DND-41 (cell line): ENCODE data around the gene GC.

Experiments
- ATAC-seq: fragments of 200-7000 bp; cut with Tn5 transposase; 3 replicates; pipeline ENCODE4 v1.9.1; 2021; ENCODE audit warnings: low read depth; ENCODE audit not compliant: insufficient read depth
- DNase-seq: peaks from one replicate; pipeline ENCODE4 v3.0.0-alpha.2; 2020
- H2AFZ ChIP-seq: 2 replicates; pipeline ENCODE4 v1.6.0; 2012; ENCODE audit warnings: low read depth, low read length
- H3K27ac ChIP-seq: 2 replicates; pipeline ENCODE4 v1.5.1; 2012; ENCODE audit warnings: low read length, inconsistent platforms
- H3K27me3 ChIP-seq: fragments of 200-600 bp; sonication (generic); 2 replicates; pipeline ENCODE4 v1.6.0; 2012; ENCODE audit warnings: low read length, mild to moderate bottlenecking, inconsistent platforms; ENCODE audit not compliant: insufficient read depth, poor library complexity
- H3K36me3 ChIP-seq: 2 replicates; pipeline ENCODE4 v1.5.1; 2012; ENCODE audit warnings: low read length, inconsistent platforms; ENCODE audit not compliant: insufficient read depth
- H3K4me1 ChIP-seq: 2 replicates; pipeline ENCODE4 v1.5.1; 2012; ENCODE audit warnings: mild to moderate bottlenecking, low read length; ENCODE audit not compliant: insufficient read depth
- H3K4me2 ChIP-seq: 2 replicates; pipeline ENCODE4 v1.6.0; 2012; ENCODE audit warnings: mild to moderate bottlenecking, moderate library complexity, low read length, inconsistent platforms; ENCODE audit not compliant: insufficient read depth
- H3K4me3 ChIP-seq, 2 experiments: fragments of 200-600 bp in 1 of 2; shearing (Covaris generic) in 1 of 2; 2 replicates each; pipeline ENCODE4 v1.5.1; 2012 to 2016; ENCODE audit warnings: inconsistent platforms in 2 of 2, low read length in 2 of 2, mild to moderate bottlenecking in 2 of 2, low read depth in 1 of 2, moderate library complexity in 1 of 2
- H3K79me2 ChIP-seq: 2 replicates; pipeline ENCODE4 v1.6.0; 2012; ENCODE audit warnings: low read length, inconsistent platforms; ENCODE audit not compliant: insufficient read depth
- H3K9ac ChIP-seq: 2 replicates; pipeline ENCODE4 v1.6.0; 2012; ENCODE audit warnings: low read depth, mild to moderate bottlenecking, inconsistent platforms, low read length, moderate library complexity
- H3K9me3 ChIP-seq: 2 replicates; pipeline ENCODE4 v1.5.1; 2012; ENCODE audit warnings: low read length, moderate library complexity, mild to moderate bottlenecking, inconsistent platforms; ENCODE audit not compliant: insufficient read depth, severe bottlenecking
- H4K20me1 ChIP-seq: 2 replicates; pipeline ENCODE4 v1.6.0; 2012; ENCODE audit warnings: low read length; ENCODE audit not compliant: insufficient read depth
- EZH2 ChIP-seq: IDR thresholded peaks from 3 replicates; pipeline ENCODE4 v1.6.1; 2012; ENCODE audit warnings: borderline replicate concordance, low read depth, mild to moderate bottlenecking, moderate library complexity, low read length, inconsistent platforms; ENCODE audit not compliant: severe bottlenecking
- TF ChIP-seq, protein P1 (sequence below): IDR thresholded peaks from 2 replicates; pipeline ENCODE4 v1.5.1; 2012; ENCODE audit warnings: borderline replicate concordance, low read length, moderate library complexity, mild to moderate bottlenecking; ENCODE audit not compliant: poor library complexity, severe bottlenecking; ENCODE audit errors: extremely low read depth

The GC gene

DNA sequence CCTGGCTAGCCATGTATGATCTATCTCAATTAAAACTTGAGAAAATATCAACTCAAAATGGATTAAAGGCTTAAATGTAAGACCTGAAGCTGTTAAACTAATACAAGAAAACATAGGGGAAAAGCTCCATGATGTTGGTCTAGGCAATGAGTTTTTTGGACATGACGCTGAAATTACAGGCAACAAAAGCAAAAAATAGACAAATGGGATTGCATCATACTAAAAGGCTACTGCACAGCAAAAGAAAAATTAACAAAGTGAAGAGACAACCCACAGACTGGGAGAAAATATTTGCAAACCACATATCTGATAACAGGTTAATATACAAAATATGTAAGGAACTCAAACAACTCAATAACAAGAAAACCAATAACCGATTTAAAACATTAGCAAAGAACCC lies 8.4 kb downstream of the GC start:
- no peak overlapping the region for H3K9ac ChIP-seq
- H3K9me3 ChIP-seq: no peaks in the 10 kb centered on the region
- H2AFZ ChIP-seq: no peak overlapping the region
- H3K4me3 ChIP-seq: no peak overlapping the region
- TF ChIP-seq, protein P1, sequence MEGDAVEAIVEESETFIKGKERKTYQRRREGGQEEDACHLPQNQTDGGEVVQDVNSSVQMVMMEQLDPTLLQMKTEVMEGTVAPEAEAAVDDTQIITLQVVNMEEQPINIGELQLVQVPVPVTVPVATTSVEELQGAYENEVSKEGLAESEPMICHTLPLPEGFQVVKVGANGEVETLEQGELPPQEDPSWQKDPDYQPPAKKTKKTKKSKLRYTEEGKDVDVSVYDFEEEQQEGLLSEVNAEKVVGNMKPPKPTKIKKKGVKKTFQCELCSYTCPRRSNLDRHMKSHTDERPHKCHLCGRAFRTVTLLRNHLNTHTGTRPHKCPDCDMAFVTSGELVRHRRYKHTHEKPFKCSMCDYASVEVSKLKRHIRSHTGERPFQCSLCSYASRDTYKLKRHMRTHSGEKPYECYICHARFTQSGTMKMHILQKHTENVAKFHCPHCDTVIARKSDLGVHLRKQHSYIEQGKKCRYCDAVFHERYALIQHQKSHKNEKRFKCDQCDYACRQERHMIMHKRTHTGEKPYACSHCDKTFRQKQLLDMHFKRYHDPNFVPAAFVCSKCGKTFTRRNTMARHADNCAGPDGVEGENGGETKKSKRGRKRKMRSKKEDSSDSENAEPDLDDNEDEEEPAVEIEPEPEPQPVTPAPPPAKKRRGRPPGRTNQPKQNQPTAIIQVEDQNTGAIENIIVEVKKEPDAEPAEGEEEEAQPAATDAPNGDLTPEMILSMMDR: no peak
- no peaks in the 10 kb centered on the region for H4K20me1 ChIP-seq
- no peak for DNase-seq
- no peak overlapping the region for H3K27ac ChIP-seq
- no peak for ATAC-seq
- H3K36me3 ChIP-seq: no peaks in the 10 kb centered on the region
- no peaks in the 10 kb centered on the region for H3K4me1 ChIP-seq
- no peak overlapping the region for H3K4me2 ChIP-seq
- no peaks in the 10 kb centered on the region for H3K27me3 ChIP-seq
- no peaks in the 10 kb centered on the region for H3K79me2 ChIP-seq

GRCh38 chr4:71774136-71774535 lies 9.7 kb downstream of the GC start:
- Histone ChIP-seq H2AFZ (no peak overlapping the region), H3K27ac (no peak overlapping the region), H3K4me1 (no peaks in the 10 kb centered on the region), H3K36me3 (no peaks in the 10 kb centered on the region), H3K9me3 (no peaks in the 10 kb centered on the region), H4K20me1 (no peaks in the 10 kb centered on the region), H3K4me3 (no peak overlapping the region), H3K27me3 (no peaks in the 10 kb centered on the region), H3K4me2 (no peak overlapping the region), H3K9ac (no peak overlapping the region), H3K79me2 (no peaks in the 10 kb centered on the region)
- ATAC-seq (no peak), DNase-seq (no peak)
- no peak for TF ChIP-seq EZH2
- TF ChIP-seq, protein P1: no peak

DNA sequence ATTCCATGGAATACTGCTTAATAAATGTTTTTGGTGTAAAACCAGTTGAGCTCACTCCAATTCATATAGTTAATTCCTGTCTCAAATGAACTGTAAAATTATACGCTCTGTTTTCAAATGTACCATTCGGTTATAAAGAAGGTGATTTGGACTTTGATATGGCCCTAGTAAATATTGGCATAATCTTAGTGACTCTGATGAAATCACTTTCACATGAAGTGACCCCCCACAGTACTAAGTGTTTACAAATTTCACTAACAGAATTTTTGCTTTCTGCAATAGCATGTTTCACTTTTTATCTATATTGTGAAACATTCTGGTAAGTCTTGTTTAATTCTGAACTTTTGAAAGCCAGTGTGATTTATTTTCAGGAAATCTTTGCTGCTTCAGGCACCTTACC lies 10.9 kb downstream of the GC start:
- ATAC-seq (no peak), DNase-seq (no peak)
- Histone ChIP-seq H2AFZ (no peak overlapping the region), H3K9me3 (no peaks in the 10 kb centered on the region), H3K4me1 (no peaks in the 10 kb centered on the region), H3K4me2 (no peak overlapping the region), H3K9ac (no peak overlapping the region), H3K27ac (no peak overlapping the region), H3K79me2 (no peaks in the 10 kb centered on the region), H3K36me3 (no peaks in the 10 kb centered on the region), H4K20me1 (no peaks in the 10 kb centered on the region), H3K4me3 (no peak overlapping the region), H3K27me3 (no peaks in the 10 kb centered on the region)
- TF ChIP-seq EZH2: no peak
- TF ChIP-seq, protein P1: no peak

DNA sequence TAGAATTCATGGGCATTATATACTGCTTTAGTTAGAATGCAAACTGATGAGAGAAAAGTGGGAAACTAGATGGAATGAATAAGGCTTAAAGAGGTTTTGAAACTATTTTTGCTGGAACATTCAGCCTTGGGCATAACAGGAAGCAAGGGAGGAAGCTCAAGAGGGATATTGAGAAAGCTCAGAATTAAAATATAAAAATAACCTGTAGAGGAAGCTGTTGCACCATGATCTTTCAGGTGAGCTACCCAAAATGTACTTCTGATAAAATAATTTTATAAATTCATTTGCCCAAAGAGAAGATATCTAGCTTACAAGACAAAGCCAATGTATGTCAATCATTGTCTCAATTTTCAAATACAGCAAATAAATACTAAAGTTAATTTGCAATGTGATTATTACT lies 11.3 kb downstream of the GC start:
- no peaks in the 10 kb centered on the region for H3K36me3 ChIP-seq
- H3K4me2 ChIP-seq: no peak overlapping the region
- no peak overlapping the region for H3K27ac ChIP-seq
- TF ChIP-seq EZH2: no peak
- TF ChIP-seq, protein P1: no peak
- H3K27me3 ChIP-seq: no peaks in the 10 kb centered on the region
- H2AFZ ChIP-seq: no peak overlapping the region
- H3K4me1 ChIP-seq: no peaks in the 10 kb centered on the region
- no peaks in the 10 kb centered on the region for H3K9me3 ChIP-seq
- no peak overlapping the region for H3K9ac ChIP-seq
- DNase-seq (no peak), ATAC-seq (no peak)
- no peaks in the 10 kb centered on the region for H4K20me1 ChIP-seq
- no peak overlapping the region for H3K4me3 ChIP-seq
- no peaks in the 10 kb centered on the region for H3K79me2 ChIP-seq
